NB4 (cell line): ENCODE measurements around the gene PTPN1.

Source experiments
- DNase-seq: peaks from one replicate; pipeline ENCODE4 v3.0.0; 2010; ENCODE audit warnings: low read depth
- H3K4me3 ChIP-seq: one replicate; pipeline ENCODE4 v1.5.1; 2011; ENCODE audit warnings: mild to moderate bottlenecking, low read depth, low read length, moderate library complexity
- MAX ChIP-seq: IDR thresholded peaks from 2 replicates; pipeline ENCODE4 v1.6.1; 2011; ENCODE audit warnings: low read depth, low read length
- MYC ChIP-seq: IDR thresholded peaks from 2 replicates; pipeline ENCODE4 v1.6.1; 2011; ENCODE audit warnings: low read depth, low read length
- POLR2A ChIP-seq: IDR thresholded peaks from 2 replicates; pipeline ENCODE4 v1.6.1; 2011; ENCODE audit warnings: mild to moderate bottlenecking; ENCODE audit not compliant: insufficient read length; ENCODE audit errors: extremely low read depth
- TF ChIP-seq, protein P1 (sequence below): IDR thresholded peaks from one replicate; pipeline ENCODE4 v1.5.1; 2012; ENCODE audit warnings: low read depth, low read length

Gene PTPN1

DNA sequence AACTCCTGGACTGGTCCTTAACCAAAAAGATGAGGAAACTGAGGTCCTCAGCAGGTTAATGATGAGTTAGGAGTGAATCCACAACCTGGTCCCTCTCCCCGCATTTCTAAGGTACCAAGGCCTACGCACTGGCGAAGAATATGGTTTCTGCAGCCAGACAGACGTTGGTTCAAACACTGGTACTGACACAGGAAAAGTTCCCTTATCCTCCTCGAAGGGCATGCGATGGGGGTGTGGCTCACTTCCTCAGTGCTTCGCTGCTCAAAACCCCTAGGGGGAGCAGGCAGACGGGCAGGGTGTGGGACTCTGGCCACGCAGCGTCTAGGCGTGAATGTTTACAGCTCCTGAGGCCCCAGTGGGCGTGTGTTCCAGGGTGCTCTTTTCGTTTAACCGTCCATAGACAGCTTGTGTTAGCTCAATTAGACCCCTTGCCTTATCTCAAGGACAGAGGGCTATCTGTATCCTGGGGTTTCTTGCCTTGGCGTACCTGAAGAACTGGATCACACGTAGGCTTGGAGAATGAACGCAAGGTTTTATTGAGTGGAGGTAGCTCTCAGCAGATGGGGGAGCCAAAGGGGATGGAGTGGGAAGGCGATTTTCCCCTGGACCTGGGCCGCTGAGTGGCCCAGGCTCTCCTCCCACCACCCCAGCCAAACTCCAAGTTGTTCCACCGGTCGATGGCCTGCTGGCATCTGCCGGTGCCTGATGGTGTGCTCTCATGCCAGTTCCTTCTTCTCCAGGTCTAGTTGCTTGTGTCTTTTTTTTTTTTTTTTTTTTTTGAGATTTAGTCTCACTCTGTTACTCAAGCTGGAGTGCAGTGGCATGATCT, 31.8 kb upstream of the PTPN1 start:
- TF ChIP-seq MYC, result no peak
- TF ChIP-seq, protein P1, sequence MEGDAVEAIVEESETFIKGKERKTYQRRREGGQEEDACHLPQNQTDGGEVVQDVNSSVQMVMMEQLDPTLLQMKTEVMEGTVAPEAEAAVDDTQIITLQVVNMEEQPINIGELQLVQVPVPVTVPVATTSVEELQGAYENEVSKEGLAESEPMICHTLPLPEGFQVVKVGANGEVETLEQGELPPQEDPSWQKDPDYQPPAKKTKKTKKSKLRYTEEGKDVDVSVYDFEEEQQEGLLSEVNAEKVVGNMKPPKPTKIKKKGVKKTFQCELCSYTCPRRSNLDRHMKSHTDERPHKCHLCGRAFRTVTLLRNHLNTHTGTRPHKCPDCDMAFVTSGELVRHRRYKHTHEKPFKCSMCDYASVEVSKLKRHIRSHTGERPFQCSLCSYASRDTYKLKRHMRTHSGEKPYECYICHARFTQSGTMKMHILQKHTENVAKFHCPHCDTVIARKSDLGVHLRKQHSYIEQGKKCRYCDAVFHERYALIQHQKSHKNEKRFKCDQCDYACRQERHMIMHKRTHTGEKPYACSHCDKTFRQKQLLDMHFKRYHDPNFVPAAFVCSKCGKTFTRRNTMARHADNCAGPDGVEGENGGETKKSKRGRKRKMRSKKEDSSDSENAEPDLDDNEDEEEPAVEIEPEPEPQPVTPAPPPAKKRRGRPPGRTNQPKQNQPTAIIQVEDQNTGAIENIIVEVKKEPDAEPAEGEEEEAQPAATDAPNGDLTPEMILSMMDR, result peak; percentile 95
- TF ChIP-seq POLR2A, result no peak
- TF ChIP-seq MAX, result peak; percentile 60
- H3K4me3 ChIP-seq, result no peak overlapping the region
- DNase-seq, result peak; percentile 89

- no peak overlapping the region for H3K4me3 ChIP-seq
- DNase-seq, result no peak
- TF ChIP-seq MAX (no peak), MYC (no peak), POLR2A (no peak)
- TF ChIP-seq, protein P1, result no peak
These were observed 28.4 kb upstream of the PTPN1 start for GRCh38 chr20:50481741-50482140.

- no peak overlapping the region for H3K4me3 ChIP-seq
- no peak for DNase-seq
- TF ChIP-seq POLR2A, result no peak
- no peak for TF ChIP-seq MYC
- TF ChIP-seq, protein P1, result no peak
- TF ChIP-seq MAX, result no peak
These were observed 27.7 kb upstream of the PTPN1 start for GRCh38 chr20:50482396-50482981.

GRCh38 chr20:50484271-50484976, 25.8 kb upstream of the PTPN1 start:
- peak overlapping the region; percentile 74 for H3K4me3 ChIP-seq
- TF ChIP-seq POLR2A (no peak), MYC (0 out of 2 replicates have a peak, but pooled peaks have one; percentile 37), MAX (peak; percentile 46)
- TF ChIP-seq, protein P1, result peak; percentile 17
- peak; percentile 80 for DNase-seq

DNA sequence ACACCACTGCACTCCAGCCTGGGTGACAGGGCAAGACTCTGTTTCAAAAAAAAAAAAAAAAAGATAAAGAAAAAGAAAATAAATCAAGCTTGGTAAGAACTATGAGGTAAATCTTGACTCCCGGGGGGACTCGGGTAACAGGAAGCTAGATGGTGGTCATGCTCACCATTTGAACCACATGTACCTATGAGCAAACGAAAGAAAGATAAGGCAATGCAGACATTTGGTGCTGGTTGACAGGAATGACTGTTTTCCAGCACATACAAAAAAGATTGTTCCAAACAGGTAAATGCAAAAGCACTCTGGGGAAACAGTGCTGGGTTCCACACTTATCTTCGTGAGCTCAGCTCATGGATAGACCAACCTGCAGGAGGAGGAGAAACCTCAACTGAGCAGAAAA, 22.8 kb upstream of the PTPN1 start:
- H3K4me3 ChIP-seq, result no peak overlapping the region
- peak; percentile 42 for DNase-seq
- no peak for TF ChIP-seq MYC
- TF ChIP-seq, protein P1, result no peak
- TF ChIP-seq MAX, result no peak
- TF ChIP-seq POLR2A, result no peak
